CD4-positive, alpha-beta T cell (primary cell): Measurements from ENCODE around the gene IGF2BP2. TPM values are rescaled to one million over a fixed set of nuclear protein-coding genes. Genes with fewer than 3 reads are reported as not detected.

Experiments used
- ATAC-seq: fragments of 200-7000 bp; cut with Tn5 transposase; one replicate; pipeline ENCODE4 v1.10.0; 2022; ENCODE audit warnings: mild to moderate bottlenecking; ENCODE audit not compliant: poor library complexity
- CTCF ChIA-PET: fragments of 350-600 bp; sonication (Branson Sonifier 250); formaldehyde crosslinking; loops from one replicate; lab custom pipeline; 2021; ENCODE audit warnings: antibody characterized with exemption, inconsistent platforms; lab: Charles Lee
- POLR2A ChIA-PET: fragments of 350-600 bp; sonication (Branson Sonifier 250); formaldehyde crosslinking; loops from one replicate; lab custom pipeline; 2021; ENCODE audit warnings: antibody characterized with exemption, inconsistent platforms; lab: Charles Lee
- DNase-seq, 14 experiments: peaks; one replicate each; pipeline ENCODE4 v3.0.0-alpha.2; 2013 to 2020; ENCODE audit warnings: mixed read lengths in 2 of 14
- H3K27ac ChIP-seq, 2 donors: one replicate each; pipeline versions ENCODE4 v1.5.1 to v1.7.0; 2013; ENCODE audit warnings: low read length in 2 of 2, low read depth in 1 of 2, mild to moderate bottlenecking in 1 of 2
- H3K27me3 ChIP-seq, 2 experiments: 1 replicate in 1 of 2; 2 replicates in 1 of 2; pipeline versions ENCODE4 v1.6.1 to v1.7.0; 2013; ENCODE audit warnings: low read length in 2 of 2, control low read depth in 1 of 2, mild to moderate bottlenecking in 1 of 2, moderate library complexity in 1 of 2; ENCODE audit not compliant: insufficient read depth in 2 of 2, control insufficient read depth in 1 of 2
- H3K36me3 ChIP-seq: one replicate; pipeline ENCODE4 v1.6.1; 2013; ENCODE audit warnings: low read length, control low read depth; ENCODE audit not compliant: insufficient read depth
- H3K4me1 ChIP-seq: one replicate; pipeline ENCODE4 v1.6.1; 2013; ENCODE audit warnings: low read length, control low read depth; ENCODE audit not compliant: insufficient read depth
- H3K4me3 ChIP-seq: one replicate; pipeline ENCODE4 v1.5.1; 2013; ENCODE audit warnings: mild to moderate bottlenecking, low read length, moderate library complexity
- H3K9me3 ChIP-seq, 2 experiments: 1 replicate in 1 of 2; 2 replicates in 1 of 2; pipeline versions ENCODE4 v1.6.1 to v1.7.0; 2013; ENCODE audit warnings: low read length in 2 of 2, mild to moderate bottlenecking in 2 of 2, control low read depth in 1 of 2, moderate library complexity in 1 of 2; ENCODE audit not compliant: control insufficient read depth in 1 of 2, insufficient read depth in 1 of 2
- H3K27ac Mint-ChIP-seq: one replicate; pipeline ENCODE4 v1.8.0; 2020; ENCODE audit warnings: mixed read lengths
- H3K27me3 Mint-ChIP-seq: one replicate; pipeline ENCODE4 v1.8.0; 2021; ENCODE audit warnings: mixed read lengths
- H3K36me3 Mint-ChIP-seq: one replicate; pipeline ENCODE4 v1.8.0; 2021; ENCODE audit warnings: low read depth, mixed read lengths
- H3K4me1 Mint-ChIP-seq: one replicate; pipeline ENCODE4 v1.8.0; 2021; ENCODE audit warnings: low read depth, mixed read lengths
- H3K4me3 Mint-ChIP-seq: one replicate; pipeline ENCODE4 v1.8.0; 2020; ENCODE audit warnings: mild to moderate bottlenecking, mixed read lengths
- H3K9me3 Mint-ChIP-seq: one replicate; pipeline ENCODE4 v1.8.0; 2020; ENCODE audit warnings: mixed read lengths
- intact Hi-C, 2 experiments: fragments of 100-400 bp; cut with DNase I in 1 of 2; cut with micrococcal nuclease in 1 of 2; formaldehyde crosslinking; loops; one replicate each; pipeline versions ENCODE4 v1.15.1 to v1.9.0; 2023 to 2025; cut with DNase I, micrococcal nuclease
- total RNA-seq, 174 experiments: library from RNA in 2 of 174; stranded (reverse) in 2 of 174; gene quantifications; one replicate each; pipeline ENCODE4 v1.2.3 and lab custom pipeline; 2021 to 2026
- TF ChIP-seq, protein P1 (sequence below): fragments of 200-600 bp; IDR thresholded peaks from one replicate; pipeline ENCODE4 v1.8.0; 2022; ENCODE audit warnings: antibody characterized with exemption, mild to moderate bottlenecking

Gene IGF2BP2
- total RNA-seq, 2 experiments from 2014 or later = 0.25 to 0.50 TPM

DNA sequence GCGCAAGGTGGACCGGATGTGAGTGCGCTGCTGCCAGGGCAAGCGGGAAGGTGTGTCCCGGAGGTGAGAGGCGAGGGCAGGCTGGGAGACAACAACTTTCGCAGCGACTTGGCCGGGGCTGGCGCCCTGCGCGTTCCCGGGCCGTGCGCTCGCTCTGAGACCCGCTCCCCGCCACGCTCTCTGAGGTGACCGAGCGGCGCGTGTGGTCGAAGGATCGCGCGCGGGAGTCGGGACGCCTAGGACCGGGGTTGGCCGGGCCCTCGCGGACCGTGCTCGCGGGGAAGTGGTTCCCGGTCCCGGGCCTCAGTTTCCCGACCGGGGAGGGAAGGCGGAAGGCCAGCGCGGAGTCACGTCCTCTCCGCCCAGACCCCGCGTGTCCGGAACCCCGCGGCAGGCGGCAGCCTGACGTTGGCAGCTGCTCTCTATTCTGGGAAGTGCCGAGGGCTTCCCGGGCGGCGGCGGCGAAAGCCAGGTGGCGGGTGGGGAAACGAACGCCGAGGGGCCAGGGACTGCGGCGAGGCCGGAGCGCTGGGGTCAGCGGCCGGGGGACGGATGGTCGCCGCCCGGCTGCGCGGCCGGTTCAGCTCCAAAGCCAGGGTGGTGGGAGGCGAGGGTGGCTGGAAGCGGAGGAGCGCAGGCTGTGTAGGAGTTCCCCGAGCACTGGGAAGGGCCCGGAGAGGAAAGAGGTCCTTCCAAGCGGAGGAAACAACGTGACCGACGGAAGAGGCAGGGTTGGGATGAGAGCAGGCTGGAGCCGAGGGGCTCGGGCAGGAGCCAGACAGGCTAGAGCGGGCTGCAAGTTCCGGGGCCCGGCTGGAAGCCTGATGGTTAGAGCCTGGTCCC, 1.0 kb upstream of the IGF2BP2 start:
- no peak overlapping the region for H3K27ac Mint-ChIP-seq
- H3K36me3 ChIP-seq = no peaks in the 10 kb centered on the region
- ChIA-PET CTCF (no interaction called here), POLR2A (no interaction called here)
- H3K4me1 ChIP-seq = peaks cover 27% of the 10 kb centered on the region
- H3K27me3 ChIP-seq = peaks cover 26 to 84% of the 10 kb centered on the region in 2 experiments
- H3K9me3 Mint-ChIP-seq = no peaks in the 10 kb centered on the region
- intact Hi-C loops = no loop called here
- peaks cover 74% of the 10 kb centered on the region for H3K27me3 Mint-ChIP-seq
- peaks cover 13% of the 10 kb centered on the region for H3K4me1 Mint-ChIP-seq
- no peak overlapping the region for H3K27ac ChIP-seq
- peaks cover 0 to 15% of the 10 kb centered on the region in 2 experiments for H3K9me3 ChIP-seq
- ATAC-seq (peak; percentile 42), DNase-seq (peak in 9 of 14 experiments; percentile 4 to 50 (median 29))
- H3K36me3 Mint-ChIP-seq = no peaks in the 10 kb centered on the region
- peak overlapping the region; percentile 47 for H3K4me3 ChIP-seq
- TF ChIP-seq, protein P1, sequence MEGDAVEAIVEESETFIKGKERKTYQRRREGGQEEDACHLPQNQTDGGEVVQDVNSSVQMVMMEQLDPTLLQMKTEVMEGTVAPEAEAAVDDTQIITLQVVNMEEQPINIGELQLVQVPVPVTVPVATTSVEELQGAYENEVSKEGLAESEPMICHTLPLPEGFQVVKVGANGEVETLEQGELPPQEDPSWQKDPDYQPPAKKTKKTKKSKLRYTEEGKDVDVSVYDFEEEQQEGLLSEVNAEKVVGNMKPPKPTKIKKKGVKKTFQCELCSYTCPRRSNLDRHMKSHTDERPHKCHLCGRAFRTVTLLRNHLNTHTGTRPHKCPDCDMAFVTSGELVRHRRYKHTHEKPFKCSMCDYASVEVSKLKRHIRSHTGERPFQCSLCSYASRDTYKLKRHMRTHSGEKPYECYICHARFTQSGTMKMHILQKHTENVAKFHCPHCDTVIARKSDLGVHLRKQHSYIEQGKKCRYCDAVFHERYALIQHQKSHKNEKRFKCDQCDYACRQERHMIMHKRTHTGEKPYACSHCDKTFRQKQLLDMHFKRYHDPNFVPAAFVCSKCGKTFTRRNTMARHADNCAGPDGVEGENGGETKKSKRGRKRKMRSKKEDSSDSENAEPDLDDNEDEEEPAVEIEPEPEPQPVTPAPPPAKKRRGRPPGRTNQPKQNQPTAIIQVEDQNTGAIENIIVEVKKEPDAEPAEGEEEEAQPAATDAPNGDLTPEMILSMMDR = no peak
- H3K4me3 Mint-ChIP-seq = peak overlapping the region; percentile 83

DNA sequence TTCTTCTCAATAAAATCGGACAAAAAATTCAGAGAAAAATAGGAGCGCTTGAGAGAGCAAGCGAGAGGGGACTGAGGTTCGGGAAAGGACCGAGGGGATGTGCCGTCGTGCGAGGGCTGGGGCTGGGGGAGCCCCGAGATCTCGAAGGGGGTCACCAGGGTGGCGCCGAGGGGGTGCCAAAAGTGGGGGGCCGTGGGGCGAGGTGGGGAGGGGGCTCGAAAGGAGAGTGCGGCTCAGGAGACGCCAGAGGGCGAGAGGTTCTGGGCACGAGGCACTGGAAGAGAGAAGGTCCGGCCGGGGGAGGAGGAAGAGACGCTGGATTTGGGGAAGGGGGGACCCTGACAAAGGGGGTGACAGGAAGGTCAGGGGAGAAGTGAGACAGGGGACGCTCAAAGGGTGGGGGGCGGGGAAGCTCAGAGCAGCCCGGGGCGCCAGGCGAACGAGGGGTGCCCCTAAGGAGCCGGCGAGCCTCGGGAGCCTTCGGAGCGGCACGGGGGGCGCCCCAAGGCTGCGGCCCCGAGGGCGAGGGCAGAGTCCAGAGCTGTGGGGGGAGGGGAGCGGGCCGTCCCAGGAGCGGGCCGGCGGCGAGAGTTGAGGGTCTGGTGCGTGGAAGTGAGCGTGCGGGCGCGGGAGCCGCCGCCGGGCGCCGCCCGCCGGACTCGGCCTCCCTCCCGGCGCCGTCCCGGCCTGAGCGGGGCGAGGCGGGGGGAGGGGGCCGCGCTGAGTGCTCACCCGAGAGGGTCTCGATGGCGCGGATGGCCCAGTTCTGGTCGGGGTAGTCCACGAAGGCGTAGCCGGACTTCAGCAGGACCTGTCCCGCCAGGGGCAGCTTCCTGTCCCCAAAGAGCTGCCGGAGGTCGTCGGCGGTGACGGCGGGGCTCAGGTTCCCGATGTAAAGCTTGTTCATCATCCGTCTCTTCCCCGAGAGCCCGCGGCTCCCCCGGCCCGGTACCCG, 514 bp downstream of the IGF2BP2 start:
- POLR2A ChIA-PET = no interaction called here
- peak overlapping the region; percentile 50 for H3K4me3 ChIP-seq
- H3K27ac ChIP-seq = no peak overlapping the region

More for the DNA sequence above, 514 bp downstream of the IGF2BP2 start:
- H3K9me3 ChIP-seq = peaks cover 0 to 15% of the 10 kb centered on the region in 2 experiments
- TF ChIP-seq, protein P1 = no peak
- Mint-ChIP-seq H3K36me3 (no peaks in the 10 kb centered on the region), H3K9me3 (no peaks in the 10 kb centered on the region), H3K27ac (no peak overlapping the region), H3K27me3 (peaks cover 70% of the 10 kb centered on the region), H3K4me3 (peak overlapping the region; percentile 87), H3K4me1 (peaks cover 13% of the 10 kb centered on the region)
- CTCF ChIA-PET = interaction anchor here (0.6 kb wide), 1 partner anchor 16 kb away, joined by 3 read pairs; no protein-coding TSS in a partner anchor
- peak in 4 of 14 experiments; percentile 4 to 38 (median 16) for DNase-seq
- intact Hi-C loops = no loop called here
- H3K36me3 ChIP-seq = no peaks in the 10 kb centered on the region
- H3K4me1 ChIP-seq = peaks cover 27% of the 10 kb centered on the region
- peaks cover 26 to 84% of the 10 kb centered on the region in 2 experiments for H3K27me3 ChIP-seq
- no peak for ATAC-seq
